Osteoblast (primary cell): ENCODE results near the gene CACNA1F. TPM values are rescaled to one million over a fixed set of nuclear protein-coding genes. Genes with fewer than 3 reads are reported as not detected.

Experiments
- DNase-seq: peaks from one replicate; pipeline ENCODE4 v3.0.0; 2011; ENCODE audit warnings: low spot score, mixed read lengths; ENCODE audit not compliant: insufficient read length; ENCODE audit errors: missing footprints
- H2AFZ ChIP-seq: 2 replicates; pipeline ENCODE4 v1.6.0; 2011; ENCODE audit warnings: mild to moderate bottlenecking, low read length
- H3K27ac ChIP-seq: 2 replicates; pipeline ENCODE4 v1.5.1; 2011; ENCODE audit warnings: mild to moderate bottlenecking, low read depth, low read length, moderate library complexity
- H3K27me3 ChIP-seq: 2 replicates; pipeline ENCODE4 v1.6.0; 2012; ENCODE audit warnings: mild to moderate bottlenecking, control low read depth, inconsistent platforms, low read length, moderate library complexity; ENCODE audit not compliant: insufficient read depth
- H3K36me3 ChIP-seq: 2 replicates; pipeline ENCODE4 v1.5.1; 2011; ENCODE audit warnings: mild to moderate bottlenecking, low read length, control low read depth, moderate library complexity; ENCODE audit not compliant: insufficient read depth
- H3K4me1 ChIP-seq: 2 replicates; pipeline ENCODE4 v1.5.1; 2011; ENCODE audit warnings: mild to moderate bottlenecking, low read length, control low read depth, moderate library complexity; ENCODE audit not compliant: insufficient read depth
- H3K4me2 ChIP-seq: 2 replicates; pipeline ENCODE4 v1.6.0; 2011; ENCODE audit warnings: mild to moderate bottlenecking, low read length; ENCODE audit not compliant: insufficient read depth
- H3K4me3 ChIP-seq: fragments of 200-600 bp; sonication (generic); 3 replicates; pipeline ENCODE4 v1.5.1; 2012; ENCODE audit warnings: mild to moderate bottlenecking, low read length, inconsistent platforms; ENCODE audit not compliant: insufficient read depth
- H3K79me2 ChIP-seq: 2 replicates; pipeline ENCODE4 v1.6.0; 2012; ENCODE audit warnings: mild to moderate bottlenecking, low read length, control low read depth, inconsistent platforms; ENCODE audit not compliant: insufficient read depth
- H3K9me3 ChIP-seq: 2 replicates; pipeline ENCODE4 v1.5.1; 2011; ENCODE audit warnings: low read depth, low read length, control low read depth
- H4K20me1 ChIP-seq: 2 replicates; pipeline ENCODE4 v1.6.0; 2012; ENCODE audit warnings: mild to moderate bottlenecking, low read length, control low read depth; ENCODE audit not compliant: insufficient read depth
- CTCF ChIP-seq: IDR thresholded peaks from 2 replicates; pipeline ENCODE4 v1.5.1; 2011; ENCODE audit warnings: mild to moderate bottlenecking, low read depth, low read length, moderate library complexity; ENCODE audit errors: extremely low read depth
- total RNA-seq: library from RNA; depleted of rRNA; stranded (reverse); fragments of >200 nt; gene quantifications from 2 replicates; pipeline ENCODE4 v1.2.3, GENCODE V29; 2012

CACNA1F gene
- total RNA-seq, 1 donor = not detected

- TF ChIP-seq CTCF = no peak
- H4K20me1 ChIP-seq = no peaks in the 10 kb centered on the region
Observed at GRCh38 chrX:49205443-49205842, 27.7 kb downstream of the CACNA1F start.

GRCh38 chrX:49204709-49205108, 28.4 kb downstream of the CACNA1F start:
- Histone ChIP-seq H3K36me3 (no peaks in the 10 kb centered on the region), H3K27me3 (no peaks in the 10 kb centered on the region), H3K4me3 (no peak overlapping the region), H3K4me1 (no peaks in the 10 kb centered on the region), H3K4me2 (no peak overlapping the region), H3K79me2 (no peaks in the 10 kb centered on the region), H3K27ac (no peak overlapping the region), H3K9me3 (no peaks in the 10 kb centered on the region), H4K20me1 (no peaks in the 10 kb centered on the region), H2AFZ (no peak overlapping the region)
- no peak for TF ChIP-seq CTCF
- peak; percentile 79 for DNase-seq

More at GRCh38 chrX:49205443-49205842, 27.7 kb downstream of the CACNA1F start:
- Histone ChIP-seq H2AFZ (no peak overlapping the region), H3K4me2 (no peak overlapping the region), H3K27ac (no peak overlapping the region), H3K36me3 (no peaks in the 10 kb centered on the region), H3K4me3 (no peak overlapping the region), H3K27me3 (no peaks in the 10 kb centered on the region), H3K4me1 (no peaks in the 10 kb centered on the region), H3K79me2 (no peaks in the 10 kb centered on the region), H3K9me3 (no peaks in the 10 kb centered on the region)
- peak; percentile 73 for DNase-seq

GRCh38 chrX:49204017-49204416, 29.1 kb downstream of the CACNA1F start:
- Histone ChIP-seq H3K79me2 (no peaks in the 10 kb centered on the region), H3K27me3 (no peaks in the 10 kb centered on the region), H3K36me3 (no peaks in the 10 kb centered on the region), H4K20me1 (no peaks in the 10 kb centered on the region), H3K27ac (no peak overlapping the region), H3K9me3 (no peaks in the 10 kb centered on the region), H2AFZ (no peak overlapping the region), H3K4me1 (no peaks in the 10 kb centered on the region), H3K4me3 (no peak overlapping the region), H3K4me2 (no peak overlapping the region)
- no peak for DNase-seq
- no peak for TF ChIP-seq CTCF

GRCh38 chrX:49203536-49203935, 29.6 kb downstream of the CACNA1F start:
- Histone ChIP-seq H3K27me3 (no peaks in the 10 kb centered on the region), H3K4me3 (no peak overlapping the region), H3K79me2 (no peaks in the 10 kb centered on the region), H3K27ac (no peak overlapping the region), H3K4me2 (no peak overlapping the region), H3K4me1 (no peaks in the 10 kb centered on the region), H4K20me1 (no peaks in the 10 kb centered on the region), H3K36me3 (no peaks in the 10 kb centered on the region), H3K9me3 (no peaks in the 10 kb centered on the region), H2AFZ (no peak overlapping the region)
- no peak for TF ChIP-seq CTCF
- peak; percentile 35 for DNase-seq
